HepG2 (cell line): ENCODE results near the gene CDC42EP5. TPM values are rescaled to one million over a fixed set of nuclear protein-coding genes. Genes with fewer than 3 reads are reported as not detected.

Experiments
- BRD4 ChIP-seq: sonication (generic); formaldehyde crosslinking; IDR thresholded peaks from 2 replicates; pipeline ENCODE4 v1.4.0; 2020; ENCODE audit warnings: missing genetic modification reagents
- HDAC1 ChIP-seq: sonication (generic); formaldehyde crosslinking; IDR thresholded peaks from 2 replicates; pipeline ENCODE4 v1.5.1; 2020; ENCODE audit warnings: mild to moderate bottlenecking, missing genetic modification reagents
- HNF4G ChIP-seq, 2 experiments: sonication (generic) in 1 of 2; formaldehyde crosslinking in 1 of 2; IDR thresholded peaks; 2 replicates each; pipeline versions ENCODE4 v1.4.0 to v1.6.1; 2011 to 2020; ENCODE audit warnings: borderline replicate concordance in 2 of 2, low read depth in 2 of 2, mild to moderate bottlenecking in 2 of 2, low read length in 1 of 2, missing genetic modification reagents in 1 of 2, moderate library complexity in 1 of 2
- MEIS1 ChIP-seq: sonication (generic); formaldehyde crosslinking; IDR thresholded peaks from 2 replicates; pipeline ENCODE4 v1.9.0; 2021; ENCODE audit warnings: mild to moderate bottlenecking, missing genetic modification reagents, moderate library complexity, borderline replicate concordance
- NFIC ChIP-seq: IDR thresholded peaks from 2 replicates; pipeline ENCODE4 v1.6.1; 2012; ENCODE audit warnings: mild to moderate bottlenecking, low read length, inconsistent platforms
- POLR2A ChIP-seq, 2 experiments: IDR thresholded peaks; 2 replicates each; pipeline ENCODE4 v1.6.1; 2011; ENCODE audit warnings: low read depth in 2 of 2, low read length in 2 of 2, mild to moderate bottlenecking in 1 of 2, moderate library complexity in 1 of 2; ENCODE audit not compliant: insufficient read depth in 1 of 2
- TMF1 ChIP-seq: sonication (generic); formaldehyde crosslinking; IDR thresholded peaks from 2 replicates; pipeline ENCODE4 v1.8.1; 2022; ENCODE audit warnings: low read depth, missing genetic modification reagents
- ZBTB39 ChIP-seq: sonication (generic); formaldehyde crosslinking; IDR thresholded peaks from 2 replicates; pipeline ENCODE4 v1.5.0; 2020; ENCODE audit warnings: missing genetic modification reagents
- ZBTB43 ChIP-seq: sonication (generic); formaldehyde crosslinking; conservative IDR thresholded peaks from 2 replicates; pipeline ENCODE4 v1.4.0; 2020; ENCODE audit warnings: missing genetic modification reagents
- ZNF432 ChIP-seq: sonication (generic); formaldehyde crosslinking; IDR thresholded peaks from 2 replicates; pipeline ENCODE4 v1.5.0; 2020; ENCODE audit warnings: missing genetic modification reagents, mild to moderate bottlenecking, borderline replicate concordance
- ZNF672 ChIP-seq: sonication (generic); formaldehyde crosslinking; IDR thresholded peaks from 2 replicates; pipeline ENCODE4 v1.8.1; 2022; ENCODE audit warnings: missing genetic modification reagents
- ZNF674 ChIP-seq: sonication (generic); formaldehyde crosslinking; IDR thresholded peaks from 2 replicates; pipeline ENCODE4 v1.5.0; 2020; ENCODE audit warnings: low read depth, mild to moderate bottlenecking, missing genetic modification reagents
- ZNF773 ChIP-seq: sonication (generic); formaldehyde crosslinking; IDR thresholded peaks from 2 replicates; pipeline ENCODE4 v1.4.0; 2020; ENCODE audit warnings: missing genetic modification reagents, borderline replicate concordance
- polyA plus RNA-seq, 8 experiments: library from polyadenylated mRNA; depleted of rRNA in 3 of 8; stranded (reverse) in 7 of 8; unstranded in 1 of 8; fragments of >200 nt; fragmentation: Illumina TruSeq in 4 of 8; extraction: Trizol in 4 of 8; gene quantifications; 2 replicates each; pipeline versions ENCODE4 v1.2.1 to v1.2.3, GENCODE V29; 2011 to 2016; ENCODE audit warnings: low read depth in 4 of 8, missing spikeins in 1 of 8, mixed read lengths in 1 of 8; ENCODE audit not compliant: insufficient read depth in 1 of 8
- total RNA-seq, 5 experiments: library from RNA; depleted of rRNA; stranded (reverse); fragments of >200 nt; fragmentation: Illumina TruSeq; extraction: Trizol; gene quantifications; 2 replicates each; pipeline ENCODE4 v1.2.3, GENCODE V29; 2016; ENCODE audit warnings: low read depth in 1 of 5
- TF ChIP-seq, protein P1 (sequence below): sonication (generic); formaldehyde crosslinking; IDR thresholded peaks from 2 replicates; pipeline ENCODE4; 2020; ENCODE audit warnings: missing genetic modification reagents, mild to moderate bottlenecking, borderline replicate concordance

CDC42EP5 gene
- total and polyA plus RNA-seq, 2 of the 13 experiments (the other 11 are each of a cell fraction or from before 2014, with no cell fraction given) = 0.41 to 1.6 TPM

DNA sequence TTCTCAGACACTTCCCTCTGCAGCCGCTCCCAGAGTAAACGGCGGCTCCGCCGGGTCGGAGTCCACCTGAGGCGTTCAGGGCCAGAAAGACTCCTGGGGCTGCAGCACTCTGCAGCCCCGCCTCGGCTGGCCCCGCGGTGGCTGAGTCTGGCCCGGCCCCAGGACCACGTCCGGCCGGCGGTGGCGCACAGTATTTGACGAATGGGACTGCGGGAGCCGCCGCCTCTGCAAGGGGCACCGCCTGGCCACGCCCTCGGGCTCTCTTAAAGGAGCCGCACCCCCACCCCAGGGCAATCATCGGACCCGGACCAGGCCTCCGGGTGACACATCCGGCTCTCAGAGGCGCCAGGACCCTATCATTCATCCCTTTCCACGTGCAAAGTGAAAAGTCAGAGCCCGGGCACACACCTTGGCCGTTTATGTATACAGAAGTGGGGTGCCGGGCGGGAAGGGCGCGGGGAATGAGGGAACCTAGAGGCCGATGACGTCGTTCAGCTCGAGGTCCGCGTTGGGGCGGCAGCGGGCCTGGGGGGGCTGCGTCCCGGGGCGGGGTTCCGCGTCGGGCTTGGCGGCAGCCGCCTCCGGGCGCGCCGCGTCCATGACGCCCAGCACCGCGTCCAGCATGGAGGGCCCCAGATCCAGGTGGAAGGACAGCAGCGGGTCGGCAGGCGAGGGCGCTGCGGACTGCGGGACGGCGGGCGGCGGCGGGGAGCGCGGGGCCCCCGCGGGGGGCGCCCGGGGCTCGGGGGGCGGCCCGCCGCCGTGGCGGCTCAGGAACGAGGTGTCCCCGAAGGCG is 8.3 kb downstream of the CDC42EP5 start (continued):
- TF ChIP-seq ZBTB43 (CRISPR knock-in tag) (0 out of 2 replicates have a peak, but pooled peaks have one; percentile 58), MEIS1 (CRISPR knock-in tag) (peak; percentile 92; the same call in 1 of the 2 replicates), ZNF432 (CRISPR knock-in tag) (no peak), ZNF773 (CRISPR knock-in tag) (no peak), NFIC (no peak), TMF1 (CRISPR knock-in tag) (no peak), ZNF674 (CRISPR knock-in tag) (no peak), HDAC1 (CRISPR knock-in tag) (no peak; the same call in 1 of the 2 replicates), ZNF672 (CRISPR knock-in tag) (no peak), HNF4G (IDR thresholded peaks at IDR 0.05; ENCODE audit: borderline replicate concordance, low read depth, low read length) (peak; percentile 21; the same call in 1 of the 2 replicates), HNF4G (CRISPR knock-in tag; IDR thresholded peaks at IDR 0.05; ENCODE audit: borderline replicate concordance, low read depth) (no peak), POLR2A (IDR thresholded peaks at IDR 0.05; ENCODE audit: insufficient read depth in 1 of 2, low read depth in 2 of 2, low read length in 2 of 2) (peak; percentile 60 to 62; a peak in 2 of 4 replicates), ZBTB39 (CRISPR knock-in tag) (no peak), BRD4 (CRISPR knock-in tag) (peak; percentile 61; the same call in 1 of the 2 replicates)
- TF ChIP-seq, protein P1, sequence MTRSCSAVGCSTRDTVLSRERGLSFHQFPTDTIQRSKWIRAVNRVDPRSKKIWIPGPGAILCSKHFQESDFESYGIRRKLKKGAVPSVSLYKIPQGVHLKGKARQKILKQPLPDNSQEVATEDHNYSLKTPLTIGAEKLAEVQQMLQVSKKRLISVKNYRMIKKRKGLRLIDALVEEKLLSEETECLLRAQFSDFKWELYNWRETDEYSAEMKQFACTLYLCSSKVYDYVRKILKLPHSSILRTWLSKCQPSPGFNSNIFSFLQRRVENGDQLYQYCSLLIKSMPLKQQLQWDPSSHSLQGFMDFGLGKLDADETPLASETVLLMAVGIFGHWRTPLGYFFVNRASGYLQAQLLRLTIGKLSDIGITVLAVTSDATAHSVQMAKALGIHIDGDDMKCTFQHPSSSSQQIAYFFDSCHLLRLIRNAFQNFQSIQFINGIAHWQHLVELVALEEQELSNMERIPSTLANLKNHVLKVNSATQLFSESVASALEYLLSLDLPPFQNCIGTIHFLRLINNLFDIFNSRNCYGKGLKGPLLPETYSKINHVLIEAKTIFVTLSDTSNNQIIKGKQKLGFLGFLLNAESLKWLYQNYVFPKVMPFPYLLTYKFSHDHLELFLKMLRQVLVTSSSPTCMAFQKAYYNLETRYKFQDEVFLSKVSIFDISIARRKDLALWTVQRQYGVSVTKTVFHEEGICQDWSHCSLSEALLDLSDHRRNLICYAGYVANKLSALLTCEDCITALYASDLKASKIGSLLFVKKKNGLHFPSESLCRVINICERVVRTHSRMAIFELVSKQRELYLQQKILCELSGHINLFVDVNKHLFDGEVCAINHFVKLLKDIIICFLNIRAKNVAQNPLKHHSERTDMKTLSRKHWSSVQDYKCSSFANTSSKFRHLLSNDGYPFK (CRISPR knock-in tag) = peak; percentile 65; the same call in 1 of the 2 replicates
